Measurements from ENCODE around the gene HOXB3. TPM values are rescaled to one million over a fixed set of nuclear protein-coding genes. Genes with fewer than 3 reads are reported as not detected.
A peak's percentile ranks its signal among the peaks of the same experiment; 100 is the strongest.

HOXB3 gene
- total RNA-seq, 1 experiment from 2014 or later, result not detected

DNA sequence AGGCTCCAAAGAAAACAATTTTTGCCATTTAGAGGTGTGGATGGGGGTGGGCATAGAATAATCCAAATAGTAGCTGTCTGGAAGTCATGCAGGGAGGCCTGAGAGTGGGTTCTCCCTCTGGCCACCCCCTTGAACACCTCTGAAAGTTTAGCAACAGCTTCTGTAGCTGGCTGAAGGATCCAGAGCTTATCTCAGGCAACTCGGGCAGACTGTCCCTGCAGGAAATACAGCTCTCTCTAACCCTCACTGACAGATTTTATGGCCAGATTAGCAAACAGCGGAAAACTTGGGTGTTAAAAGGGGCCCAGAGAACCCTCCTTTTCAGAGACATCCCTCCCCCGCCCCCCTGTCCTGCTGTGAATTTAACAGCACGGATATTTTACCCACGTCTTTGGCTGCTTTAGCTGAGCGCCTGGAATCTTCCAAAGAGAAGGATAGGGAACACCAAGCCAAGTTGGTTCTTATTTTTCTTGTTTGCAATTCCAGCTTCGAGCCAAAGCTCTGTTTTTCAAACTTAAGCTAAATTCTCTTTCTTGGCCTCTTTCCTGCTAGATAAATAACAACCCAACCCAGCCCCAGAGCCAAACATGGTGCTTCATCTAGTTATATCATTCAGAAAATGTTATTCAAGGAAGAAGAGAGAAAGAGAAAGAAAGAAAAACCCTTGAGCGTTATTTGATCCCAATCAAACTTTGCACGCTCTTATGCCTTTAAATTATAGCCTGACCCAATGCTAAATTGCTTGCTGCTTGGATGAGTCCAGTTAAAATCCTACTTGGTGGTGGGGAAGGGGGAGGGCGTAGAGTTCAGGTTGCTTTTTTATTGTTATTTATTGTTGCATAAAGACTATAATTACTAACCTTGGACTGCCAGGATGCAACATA is 42.9 kb downstream of the HOXB3 start:
- Mint-ChIP-seq H3K27ac (no peak overlapping the region), H3K36me3 (ENCODE audit: insufficient read depth in 1 of 3, low read depth in 3 of 3) (no peaks in the 10 kb centered on the region; a peak in 1 of 7 replicates), H3K4me3 (peak overlapping the region in 1 of 2 experiments; percentile 31; a peak in 1 of 5 replicates), H3K9me3 (peaks cover 3 to 20% of the 10 kb centered on the region in 2 experiments; a peak in 4 of 5 replicates), H3K27me3 (ENCODE audit: low read depth) (peaks cover 99% of the 10 kb centered on the region), H3K4me1 (peaks cover 40 to 69% of the 10 kb centered on the region in 2 experiments)
- WGBS (ENCODE audit: extremely low coverage, insufficient read length, low lambda C conversion rate), result no CpG with 5 or more reads among the region's 10 CpGs
- Histone ChIP-seq H2BK120ac (ENCODE audit: low read depth, low read length, poor library complexity, severe bottlenecking) (no peak overlapping the region), H3K4me1 (ENCODE audit: insufficient read depth, low read length) (peaks cover 3% of the 10 kb centered on the region; the same call in 1 of the 2 replicates), H3K23ac (ENCODE audit: insufficient read length, low read depth, low read length) (no peak overlapping the region), H3K79me2 (ENCODE audit: insufficient read depth, low read length) (no peaks in the 10 kb centered on the region), H3T11ph (ENCODE audit: low read length) (no peak overlapping the region), H2AFZ (ENCODE audit: low read length) (no peak overlapping the region), H3K18ac (ENCODE audit: insufficient read length, low read depth, low read length) (no peak overlapping the region), H3K27ac (ENCODE audit: insufficient read length, low read depth, low read length) (no peak overlapping the region), H4K20me1 (ENCODE audit: control insufficient read depth, insufficient read depth, insufficient read length) (peaks cover 2% of the 10 kb centered on the region), H2BK20ac (ENCODE audit: low read depth, low read length, poor library complexity, severe bottlenecking) (no peak overlapping the region), H3K9ac (ENCODE audit: extremely low read depth, insufficient read length, low read length) (no peak overlapping the region), H3K4ac (ENCODE audit: low read depth, low read length) (no peak overlapping the region), H3K56ac (ENCODE audit: insufficient read length, low read depth, low read length) (no peak overlapping the region), H3K4me2 (ENCODE audit: insufficient read depth, insufficient read length, low read length) (no peak overlapping the region), H3K27me3 (ENCODE audit: insufficient read depth, low read length) (peaks cover 92% of the 10 kb centered on the region), H4K5ac (ENCODE audit: insufficient read length, low read depth, low read length) (no peak overlapping the region), H3K23me2 (ENCODE audit: insufficient read length, low read depth, low read length, poor library complexity, severe bottlenecking) (peaks cover 2% of the 10 kb centered on the region), H2AK5ac (ENCODE audit: insufficient read length, low read length) (no peak overlapping the region), H3K14ac (ENCODE audit: insufficient read depth, low read length) (no peak overlapping the region), H2BK5ac (ENCODE audit: insufficient read length, low read length) (no peak overlapping the region), H4K8ac (replicated peaks; ENCODE audit: insufficient read length, low read depth, low read length) (no peak overlapping the region), H4K91ac (ENCODE audit: insufficient read length, low read depth, low read length) (no peak overlapping the region), H2BK15ac (ENCODE audit: low read depth, low read length) (no peak overlapping the region), H2BK12ac (ENCODE audit: insufficient read length, low read depth, low read length) (no peak overlapping the region), H3K79me1 (ENCODE audit: insufficient read depth, low read depth, low read length, poor library complexity, severe bottlenecking) (no peaks in the 10 kb centered on the region), H3K9me3 (ENCODE audit: control insufficient read depth, low read depth, low read length) (no peaks in the 10 kb centered on the region)
- no peak for DNase-seq
- TF ChIP-seq, protein P1, sequence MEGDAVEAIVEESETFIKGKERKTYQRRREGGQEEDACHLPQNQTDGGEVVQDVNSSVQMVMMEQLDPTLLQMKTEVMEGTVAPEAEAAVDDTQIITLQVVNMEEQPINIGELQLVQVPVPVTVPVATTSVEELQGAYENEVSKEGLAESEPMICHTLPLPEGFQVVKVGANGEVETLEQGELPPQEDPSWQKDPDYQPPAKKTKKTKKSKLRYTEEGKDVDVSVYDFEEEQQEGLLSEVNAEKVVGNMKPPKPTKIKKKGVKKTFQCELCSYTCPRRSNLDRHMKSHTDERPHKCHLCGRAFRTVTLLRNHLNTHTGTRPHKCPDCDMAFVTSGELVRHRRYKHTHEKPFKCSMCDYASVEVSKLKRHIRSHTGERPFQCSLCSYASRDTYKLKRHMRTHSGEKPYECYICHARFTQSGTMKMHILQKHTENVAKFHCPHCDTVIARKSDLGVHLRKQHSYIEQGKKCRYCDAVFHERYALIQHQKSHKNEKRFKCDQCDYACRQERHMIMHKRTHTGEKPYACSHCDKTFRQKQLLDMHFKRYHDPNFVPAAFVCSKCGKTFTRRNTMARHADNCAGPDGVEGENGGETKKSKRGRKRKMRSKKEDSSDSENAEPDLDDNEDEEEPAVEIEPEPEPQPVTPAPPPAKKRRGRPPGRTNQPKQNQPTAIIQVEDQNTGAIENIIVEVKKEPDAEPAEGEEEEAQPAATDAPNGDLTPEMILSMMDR (conservative IDR thresholded peaks at IDR 0.05), result no peak
